ENCODE results near the gene ZNF496.
"Not testable (repeated sequence)": the region's sequence is repeated elsewhere in the genome, so short reads cannot be mapped to it uniquely, and the experiment has no call there.

DNA sequence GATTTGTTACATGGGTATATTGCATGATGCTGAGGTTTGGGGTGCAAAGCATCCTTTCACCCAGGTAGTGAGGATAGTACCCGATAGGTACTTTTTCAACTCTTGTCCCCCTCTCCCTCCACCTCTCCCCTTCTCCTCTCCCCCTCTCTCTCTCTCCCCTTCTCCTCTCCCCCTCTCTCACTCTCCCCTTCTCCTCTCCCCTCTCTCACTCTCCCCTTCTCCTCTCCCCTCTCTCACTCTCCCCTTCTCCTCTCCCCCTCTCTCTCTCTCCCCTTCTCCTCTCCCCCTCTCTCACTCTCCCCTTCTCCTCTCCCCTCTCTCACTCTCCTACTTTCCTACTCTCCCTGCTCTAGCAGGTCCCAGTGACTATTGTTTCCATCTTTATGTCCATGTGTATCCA lies 31.3 kb upstream of the ZNF496 start:
- TF ChIP-seq, protein P1, sequence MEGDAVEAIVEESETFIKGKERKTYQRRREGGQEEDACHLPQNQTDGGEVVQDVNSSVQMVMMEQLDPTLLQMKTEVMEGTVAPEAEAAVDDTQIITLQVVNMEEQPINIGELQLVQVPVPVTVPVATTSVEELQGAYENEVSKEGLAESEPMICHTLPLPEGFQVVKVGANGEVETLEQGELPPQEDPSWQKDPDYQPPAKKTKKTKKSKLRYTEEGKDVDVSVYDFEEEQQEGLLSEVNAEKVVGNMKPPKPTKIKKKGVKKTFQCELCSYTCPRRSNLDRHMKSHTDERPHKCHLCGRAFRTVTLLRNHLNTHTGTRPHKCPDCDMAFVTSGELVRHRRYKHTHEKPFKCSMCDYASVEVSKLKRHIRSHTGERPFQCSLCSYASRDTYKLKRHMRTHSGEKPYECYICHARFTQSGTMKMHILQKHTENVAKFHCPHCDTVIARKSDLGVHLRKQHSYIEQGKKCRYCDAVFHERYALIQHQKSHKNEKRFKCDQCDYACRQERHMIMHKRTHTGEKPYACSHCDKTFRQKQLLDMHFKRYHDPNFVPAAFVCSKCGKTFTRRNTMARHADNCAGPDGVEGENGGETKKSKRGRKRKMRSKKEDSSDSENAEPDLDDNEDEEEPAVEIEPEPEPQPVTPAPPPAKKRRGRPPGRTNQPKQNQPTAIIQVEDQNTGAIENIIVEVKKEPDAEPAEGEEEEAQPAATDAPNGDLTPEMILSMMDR (IDR thresholded peaks at IDR 0.05; ENCODE audit: borderline replicate concordance, extremely low read depth, low read length, poor library complexity, severe bottlenecking) = not testable (repeated sequence)
- not testable (repeated sequence) for TF ChIP-seq EZH2 (IDR thresholded peaks at IDR 0.05; ENCODE audit: borderline replicate concordance, low read depth, low read length, severe bottlenecking)
